Lower leg skin (tissue), 3 donors: ENCODE measurements around the gene WDR33.

Experiments
- POLR2A ChIP-seq, 2 donors: fragments of 450-650 bp; IDR thresholded peaks; one replicate each; pipeline ENCODE4 v1.6.1; 2016 to 2017; ENCODE audit warnings: antibody characterized with exemption in 2 of 2, mild to moderate bottlenecking in 1 of 2, moderate library complexity in 1 of 2
- TF ChIP-seq, protein P1 (sequence below), 3 donors: fragments of 450-650 bp; IDR thresholded peaks; one replicate each; pipeline ENCODE4 v1.5.1; 2016; ENCODE audit warnings: antibody characterized with exemption in 3 of 3, mild to moderate bottlenecking in 3 of 3, moderate library complexity in 2 of 3

GRCh38 chr2:127679680-127680361 is 131.2 kb downstream of the WDR33 start:
- TF ChIP-seq, protein P1, sequence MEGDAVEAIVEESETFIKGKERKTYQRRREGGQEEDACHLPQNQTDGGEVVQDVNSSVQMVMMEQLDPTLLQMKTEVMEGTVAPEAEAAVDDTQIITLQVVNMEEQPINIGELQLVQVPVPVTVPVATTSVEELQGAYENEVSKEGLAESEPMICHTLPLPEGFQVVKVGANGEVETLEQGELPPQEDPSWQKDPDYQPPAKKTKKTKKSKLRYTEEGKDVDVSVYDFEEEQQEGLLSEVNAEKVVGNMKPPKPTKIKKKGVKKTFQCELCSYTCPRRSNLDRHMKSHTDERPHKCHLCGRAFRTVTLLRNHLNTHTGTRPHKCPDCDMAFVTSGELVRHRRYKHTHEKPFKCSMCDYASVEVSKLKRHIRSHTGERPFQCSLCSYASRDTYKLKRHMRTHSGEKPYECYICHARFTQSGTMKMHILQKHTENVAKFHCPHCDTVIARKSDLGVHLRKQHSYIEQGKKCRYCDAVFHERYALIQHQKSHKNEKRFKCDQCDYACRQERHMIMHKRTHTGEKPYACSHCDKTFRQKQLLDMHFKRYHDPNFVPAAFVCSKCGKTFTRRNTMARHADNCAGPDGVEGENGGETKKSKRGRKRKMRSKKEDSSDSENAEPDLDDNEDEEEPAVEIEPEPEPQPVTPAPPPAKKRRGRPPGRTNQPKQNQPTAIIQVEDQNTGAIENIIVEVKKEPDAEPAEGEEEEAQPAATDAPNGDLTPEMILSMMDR (IDR thresholded peaks at IDR 0.05) = no peak
- no peak for TF ChIP-seq POLR2A (IDR thresholded peaks at IDR 0.05)
